ENCODE results near the gene EHD4.

GRCh38 chr15:41955100-41955499 lies 17.3 kb downstream of the EHD4 start:
- no peak for TF ChIP-seq CTCF (IDR thresholded peaks at IDR 0.05; ENCODE audit: low read depth, low read length)
- no peak for TF ChIP-seq EZH2phosphoT487 (IDR thresholded peaks at IDR 0.05; ENCODE audit: low read depth)
